ENCODE data around the gene UMPS. TPM values are rescaled to one million over a fixed set of nuclear protein-coding genes. Genes with fewer than 3 reads are reported as not detected.
"Not testable (repeated sequence)": the region's sequence is repeated elsewhere in the genome, so short reads cannot be mapped to it uniquely, and the experiment has no call there.

The UMPS gene
- total RNA-seq, 2 donors from 2014 or later: 36.8 to 38.9 TPM

GRCh38 chr3:124741027-124741426 lies 10.8 kb downstream of the UMPS start:
- H3K27ac Mint-ChIP-seq: no peak overlapping the region
- H3K27me3 Mint-ChIP-seq (ENCODE audit: low read depth): no peaks in the 10 kb centered on the region
- no peak overlapping the region for H3K4me3 Mint-ChIP-seq
- no peak for ATAC-seq (replicated peaks in 1 of 2)
- H3K4me1 Mint-ChIP-seq (ENCODE audit: low read depth): peaks cover 9% of the 10 kb centered on the region
- peaks cover 3 to 19% of the 10 kb centered on the region in 2 donors for H3K36me3 Mint-ChIP-seq (ENCODE audit: insufficient read depth in 2 of 2)
- no peak for DNase-seq
- no peaks in the 10 kb centered on the region for H3K9me3 Mint-ChIP-seq

- Mint-ChIP-seq H3K27me3 (ENCODE audit: low read depth) (no peaks in the 10 kb centered on the region), H3K9me3 (no peaks in the 10 kb centered on the region), H3K4me3 (no peak overlapping the region), H3K36me3 (ENCODE audit: insufficient read depth in 2 of 2) (peaks cover 3 to 12% of the 10 kb centered on the region in 2 donors), H3K27ac (no peak overlapping the region), H3K4me1 (ENCODE audit: low read depth) (no peaks in the 10 kb centered on the region)
- ATAC-seq (replicated peaks in 1 of 2) (no peak), DNase-seq (no peak)
These were observed 15.5 kb downstream of the UMPS start for GRCh38 chr3:124745756-124746155.

- no peak overlapping the region for H3K4me3 Mint-ChIP-seq
- peaks cover 3 to 7% of the 10 kb centered on the region in 2 donors for H3K36me3 Mint-ChIP-seq (ENCODE audit: insufficient read depth in 2 of 2)
- H3K9me3 Mint-ChIP-seq: no peaks in the 10 kb centered on the region
- no peak for ATAC-seq (replicated peaks in 1 of 2)
- DNase-seq: no peak
- H3K27ac Mint-ChIP-seq: no peak overlapping the region
- no peaks in the 10 kb centered on the region for H3K27me3 Mint-ChIP-seq (ENCODE audit: low read depth)
- no peaks in the 10 kb centered on the region for H3K4me1 Mint-ChIP-seq (ENCODE audit: low read depth)
These were observed 17.1 kb downstream of the UMPS start for GRCh38 chr3:124747111-124747981.

GRCh38 chr3:124748560-124749198 lies 18.4 kb downstream of the UMPS start:
- no peak overlapping the region for H3K27ac Mint-ChIP-seq
- H3K36me3 Mint-ChIP-seq (ENCODE audit: insufficient read depth in 2 of 2): peaks cover 2 to 3% of the 10 kb centered on the region in 2 donors
- no peak overlapping the region for H3K4me3 Mint-ChIP-seq

GRCh38 chr3:124749877-124750276 lies 19.6 kb downstream of the UMPS start:
- H3K27me3 Mint-ChIP-seq (ENCODE audit: low read depth); ATAC-seq (replicated peaks in 1 of 2); DNase-seq; H3K36me3 Mint-ChIP-seq (ENCODE audit: insufficient read depth in 2 of 2); H3K27ac Mint-ChIP-seq; H3K4me1 Mint-ChIP-seq (ENCODE audit: low read depth); H3K9me3 Mint-ChIP-seq; H3K4me3 Mint-ChIP-seq: not testable (repeated sequence)

More at GRCh38 chr3:124748560-124749198, 18.4 kb downstream of the UMPS start:
- no peaks in the 10 kb centered on the region for H3K9me3 Mint-ChIP-seq
- no peaks in the 10 kb centered on the region for H3K27me3 Mint-ChIP-seq (ENCODE audit: low read depth)
- no peak for DNase-seq
- ATAC-seq (replicated peaks in 1 of 2): no peak
- H3K4me1 Mint-ChIP-seq (ENCODE audit: low read depth): no peaks in the 10 kb centered on the region

GRCh38 chr3:124751501-124751900 lies 21.2 kb downstream of the UMPS start:
- no peak overlapping the region for H3K27ac Mint-ChIP-seq
- H3K27me3 Mint-ChIP-seq (ENCODE audit: low read depth): no peaks in the 10 kb centered on the region
- peaks cover 0 to 1% of the 10 kb centered on the region in 2 donors for H3K36me3 Mint-ChIP-seq (ENCODE audit: insufficient read depth in 2 of 2)
- DNase-seq: no peak
- no peaks in the 10 kb centered on the region for H3K4me1 Mint-ChIP-seq (ENCODE audit: low read depth)
- H3K4me3 Mint-ChIP-seq: no peak overlapping the region
- H3K9me3 Mint-ChIP-seq: no peaks in the 10 kb centered on the region
- no peak for ATAC-seq (replicated peaks in 1 of 2)

- Mint-ChIP-seq H3K4me3 (no peak overlapping the region), H3K4me1 (ENCODE audit: low read depth) (no peaks in the 10 kb centered on the region), H3K36me3 (ENCODE audit: insufficient read depth in 2 of 2) (no peaks in the 10 kb centered on the region), H3K27ac (no peak overlapping the region), H3K27me3 (ENCODE audit: low read depth) (peaks cover under 1% of the 10 kb centered on the region), H3K9me3 (no peaks in the 10 kb centered on the region)
- ATAC-seq (replicated peaks in 1 of 2): no peak
- DNase-seq: no peak
These were observed 21.8 kb downstream of the UMPS start for GRCh38 chr3:124752051-124752450.

GRCh38 chr3:124757926-124758325 lies 27.7 kb downstream of the UMPS start:
- H3K27me3 Mint-ChIP-seq (ENCODE audit: low read depth): peaks cover 11% of the 10 kb centered on the region
- H3K36me3 Mint-ChIP-seq (ENCODE audit: insufficient read depth in 2 of 2); H3K4me3 Mint-ChIP-seq; H3K9me3 Mint-ChIP-seq; ATAC-seq (replicated peaks in 1 of 2); H3K27ac Mint-ChIP-seq; DNase-seq: not testable (repeated sequence)
- peaks cover 16% of the 10 kb centered on the region for H3K4me1 Mint-ChIP-seq (ENCODE audit: low read depth)

- H3K4me1 Mint-ChIP-seq (ENCODE audit: low read depth): peaks cover 16% of the 10 kb centered on the region
- H3K36me3 Mint-ChIP-seq (ENCODE audit: insufficient read depth in 2 of 2): no peaks in the 10 kb centered on the region
- H3K27me3 Mint-ChIP-seq (ENCODE audit: low read depth): peaks cover 11% of the 10 kb centered on the region
- no peak overlapping the region for H3K4me3 Mint-ChIP-seq
- ATAC-seq (replicated peaks in 1 of 2) (peak; percentile 52), DNase-seq (no peak)
- H3K9me3 Mint-ChIP-seq: no peaks in the 10 kb centered on the region
- no peak overlapping the region for H3K27ac Mint-ChIP-seq
These were observed 28.8 kb downstream of the UMPS start for GRCh38 chr3:124758851-124759635.

GRCh38 chr3:124759666-124760401 lies 29.6 kb downstream of the UMPS start:
- no peak for ATAC-seq (replicated peaks in 1 of 2)
- Mint-ChIP-seq H3K4me3 (no peak overlapping the region), H3K27me3 (ENCODE audit: low read depth) (peaks cover 11% of the 10 kb centered on the region)

GRCh38 chr3:124760601-124761000 lies 30.3 kb downstream of the UMPS start:
- no peaks in the 10 kb centered on the region for H3K9me3 Mint-ChIP-seq
- ATAC-seq (replicated peaks in 1 of 2): no peak

More at GRCh38 chr3:124759666-124760401, 29.6 kb downstream of the UMPS start:
- no peaks in the 10 kb centered on the region for H3K36me3 Mint-ChIP-seq (ENCODE audit: insufficient read depth in 2 of 2)
- H3K9me3 Mint-ChIP-seq: no peaks in the 10 kb centered on the region
- DNase-seq: no peak
- H3K27ac Mint-ChIP-seq: no peak overlapping the region
- peaks cover 16% of the 10 kb centered on the region for H3K4me1 Mint-ChIP-seq (ENCODE audit: low read depth)

GRCh38 chr3:124761250-124761796 lies 31.1 kb downstream of the UMPS start:
- Mint-ChIP-seq H3K27ac (no peak overlapping the region), H3K9me3 (no peaks in the 10 kb centered on the region), H3K4me3 (peak overlapping the region; percentile 61 to 66), H3K4me1 (ENCODE audit: low read depth) (peaks cover 16% of the 10 kb centered on the region), H3K36me3 (ENCODE audit: insufficient read depth in 2 of 2) (no peaks in the 10 kb centered on the region), H3K27me3 (ENCODE audit: low read depth) (peaks cover 11% of the 10 kb centered on the region)
- DNase-seq (peak; percentile 75 to 80), ATAC-seq (replicated peaks in 1 of 2) (peak; percentile 66 to 73)

More at GRCh38 chr3:124760601-124761000, 30.3 kb downstream of the UMPS start:
- Mint-ChIP-seq H3K4me3 (no peak overlapping the region), H3K36me3 (ENCODE audit: insufficient read depth in 2 of 2) (no peaks in the 10 kb centered on the region), H3K4me1 (ENCODE audit: low read depth) (peaks cover 16% of the 10 kb centered on the region), H3K27ac (no peak overlapping the region), H3K27me3 (ENCODE audit: low read depth) (peaks cover 11% of the 10 kb centered on the region)
- DNase-seq: no peak
